HEK293T (cell line): ENCODE data around the gene TRIM41.

Source experiments
- CTCF ChIA-PET: fragments of 350-600 bp; formaldehyde crosslinking; extraction: SDS; loops from one replicate; lab custom pipeline; 2021; ENCODE audit warnings: antibody characterized with exemption, inconsistent platforms; lab: Yijun Ruan, JAX
- POLR2A ChIA-PET: fragments of 350-600 bp; formaldehyde crosslinking; extraction: SDS; loops from one replicate; lab custom pipeline; 2020; ENCODE audit warnings: antibody characterized with exemption, inconsistent platforms; lab: Yijun Ruan, JAX
- DNase-seq: peaks from one replicate; pipeline ENCODE4 v3.0.0; 2012; ENCODE audit warnings: mixed read lengths; ENCODE audit errors: extremely low spot score
- ARNT ChIP-seq: fragments of 450-650 bp; IDR thresholded peaks from 2 replicates; pipeline ENCODE4 v1.6.1; 2017; ENCODE audit warnings: mild to moderate bottlenecking
- BHLHE40 ChIP-seq: fragments of 450-650 bp; IDR thresholded peaks from 2 replicates; pipeline ENCODE4 v1.6.1; 2016; ENCODE audit warnings: mild to moderate bottlenecking, moderate library complexity, borderline replicate concordance
- CTBP1 ChIP-seq: fragments of 450-650 bp; IDR thresholded peaks from 2 replicates; pipeline ENCODE4 v1.6.1; 2016; ENCODE audit warnings: borderline replicate concordance
- ELF4 ChIP-seq: fragments of 450-650 bp; IDR thresholded peaks from 2 replicates; pipeline ENCODE4 v1.6.1; 2017; ENCODE audit warnings: antibody characterized with exemption
- FOXA1 ChIP-seq: fragments of 450-650 bp; IDR thresholded peaks from 2 replicates; pipeline ENCODE4 v1.6.1; 2016; ENCODE audit warnings: mild to moderate bottlenecking
- FOXK2 ChIP-seq: fragments of 450-650 bp; IDR thresholded peaks from 2 replicates; pipeline ENCODE4 v1.6.1; 2016; ENCODE audit warnings: mild to moderate bottlenecking
- FOXM1 ChIP-seq: fragments of 450-650 bp; IDR thresholded peaks from 2 replicates; pipeline ENCODE4 v1.6.1; 2017; ENCODE audit warnings: mild to moderate bottlenecking, borderline replicate concordance
- HDGF ChIP-seq: fragments of 450-650 bp; IDR thresholded peaks from 2 replicates; pipeline ENCODE4 v1.6.1; 2017; ENCODE audit warnings: antibody characterized with exemption, borderline replicate concordance
- L3MBTL2 ChIP-seq: fragments of 450-650 bp; conservative IDR thresholded peaks from 2 replicates; pipeline ENCODE4 v1.6.1; 2016; ENCODE audit warnings: mild to moderate bottlenecking
- LEF1 ChIP-seq: fragments of 450-650 bp; IDR thresholded peaks from 2 replicates; pipeline ENCODE4 v1.6.1; 2017; ENCODE audit warnings: mild to moderate bottlenecking, borderline replicate concordance
- NFRKB ChIP-seq: fragments of 450-650 bp; IDR thresholded peaks from 2 replicates; pipeline ENCODE4 v1.6.1; 2016; ENCODE audit warnings: mild to moderate bottlenecking, moderate library complexity
- SP1 ChIP-seq: fragments of 450-650 bp; IDR thresholded peaks from 2 replicates; pipeline ENCODE4 v1.6.1; 2017
- SUZ12 ChIP-seq: fragments of 450-650 bp; IDR thresholded peaks from 2 replicates; pipeline ENCODE4 v1.6.1; 2016; ENCODE audit warnings: mild to moderate bottlenecking
- TARDBP ChIP-seq: fragments of 450-650 bp; IDR thresholded peaks from 2 replicates; pipeline ENCODE4 v1.6.1; 2016
- ZNF384 ChIP-seq: fragments of 450-650 bp; IDR thresholded peaks from 2 replicates; pipeline ENCODE4 v1.6.1; 2016
- TF ChIP-seq, protein P1 (sequence below): fragments of 450-650 bp; IDR thresholded peaks from 2 replicates; pipeline ENCODE4 v1.6.1; 2016

The TRIM41 gene

GRCh38 chr5:181204113-181204825 is 18.8 kb upstream of the TRIM41 start:
- CTCF ChIA-PET = interaction anchor here (0.6 to 2.0 kb wide), 6 partner anchors 12 to 53 kb away, joined by 3 to 7 read pairs (median 4); no protein-coding TSS in a partner anchor
- TF ChIP-seq TARDBP = no peak
- TF ChIP-seq L3MBTL2 = peak; percentile 75
- TF ChIP-seq FOXM1 = no peak
- TF ChIP-seq SP1 = no peak
- no peak for TF ChIP-seq ELF4
- TF ChIP-seq ARNT = no peak
- POLR2A ChIA-PET = interaction anchor here (1.0 to 7.6 kb wide), 9 partner anchors 12 to 41 kb away, joined by 3 to 164 read pairs (median 6); partner anchors contain the start of genes RACK1 and TRIM41
- no peak for DNase-seq

GRCh38 chr5:181204826-181205760 is 18.0 kb upstream of the TRIM41 start, which contains the start of gene TRIM7:
TRIM7 (minus strand) TSS chr5:181205196; CDS start chr5:181205110, 86 bp downstream.
- ChIA-PET POLR2A (interaction anchor here (0.7 to 7.6 kb wide), 8 partner anchors 11 to 40 kb away, joined by 4 to 164 read pairs (median 7); partner anchors contain the start of gene RACK1), CTCF (interaction anchor here (0.6 to 2.0 kb wide), 5 partner anchors 13 to 52 kb away, joined by 3 to 7 read pairs (median 4); no protein-coding TSS in a partner anchor)
- TF ChIP-seq SUZ12 = no peak
- no peak for TF ChIP-seq LEF1
- no peak for TF ChIP-seq FOXA1
- TF ChIP-seq CTBP1 = no peak
- TF ChIP-seq TARDBP = no peak
- no peak for TF ChIP-seq ZNF384
- no peak for TF ChIP-seq ARNT
- TF ChIP-seq, protein P1, sequence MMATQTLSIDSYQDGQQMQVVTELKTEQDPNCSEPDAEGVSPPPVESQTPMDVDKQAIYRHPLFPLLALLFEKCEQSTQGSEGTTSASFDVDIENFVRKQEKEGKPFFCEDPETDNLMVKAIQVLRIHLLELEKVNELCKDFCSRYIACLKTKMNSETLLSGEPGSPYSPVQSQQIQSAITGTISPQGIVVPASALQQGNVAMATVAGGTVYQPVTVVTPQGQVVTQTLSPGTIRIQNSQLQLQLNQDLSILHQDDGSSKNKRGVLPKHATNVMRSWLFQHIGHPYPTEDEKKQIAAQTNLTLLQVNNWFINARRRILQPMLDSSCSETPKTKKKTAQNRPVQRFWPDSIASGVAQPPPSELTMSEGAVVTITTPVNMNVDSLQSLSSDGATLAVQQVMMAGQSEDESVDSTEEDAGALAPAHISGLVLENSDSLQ = no peak
- TF ChIP-seq FOXM1 = no peak
- no peak for TF ChIP-seq NFRKB
- no peak for TF ChIP-seq BHLHE40
- no peak for TF ChIP-seq L3MBTL2
- TF ChIP-seq SP1 = no peak
- no peak for TF ChIP-seq FOXK2
- no peak for TF ChIP-seq HDGF
- TF ChIP-seq ELF4 = no peak
- DNase-seq = no peak

GRCh38 chr5:181205761-181206649 is 17.1 kb upstream of the TRIM41 start:
- TF ChIP-seq FOXK2 (no peak), FOXM1 (no peak), CTBP1 (no peak), LEF1 (no peak), ARNT (no peak), HDGF (no peak), TARDBP (no peak), BHLHE40 (no peak), SP1 (no peak), ELF4 (no peak), ZNF384 (no peak), SUZ12 (no peak)
- TF ChIP-seq, protein P1 = no peak
- POLR2A ChIA-PET = interaction anchor here (1.3 to 7.6 kb wide), 10 partner anchors 10 to 56 kb away, joined by 5 to 164 read pairs (median 8); partner anchors contain the start of genes RACK1 and TRIM52
- DNase-seq = no peak
- CTCF ChIA-PET = interaction anchor here (0.9 to 2.1 kb wide), 5 partner anchors 12 to 38 kb away, joined by 3 to 11 read pairs (median 6); no protein-coding TSS in a partner anchor

DNA sequence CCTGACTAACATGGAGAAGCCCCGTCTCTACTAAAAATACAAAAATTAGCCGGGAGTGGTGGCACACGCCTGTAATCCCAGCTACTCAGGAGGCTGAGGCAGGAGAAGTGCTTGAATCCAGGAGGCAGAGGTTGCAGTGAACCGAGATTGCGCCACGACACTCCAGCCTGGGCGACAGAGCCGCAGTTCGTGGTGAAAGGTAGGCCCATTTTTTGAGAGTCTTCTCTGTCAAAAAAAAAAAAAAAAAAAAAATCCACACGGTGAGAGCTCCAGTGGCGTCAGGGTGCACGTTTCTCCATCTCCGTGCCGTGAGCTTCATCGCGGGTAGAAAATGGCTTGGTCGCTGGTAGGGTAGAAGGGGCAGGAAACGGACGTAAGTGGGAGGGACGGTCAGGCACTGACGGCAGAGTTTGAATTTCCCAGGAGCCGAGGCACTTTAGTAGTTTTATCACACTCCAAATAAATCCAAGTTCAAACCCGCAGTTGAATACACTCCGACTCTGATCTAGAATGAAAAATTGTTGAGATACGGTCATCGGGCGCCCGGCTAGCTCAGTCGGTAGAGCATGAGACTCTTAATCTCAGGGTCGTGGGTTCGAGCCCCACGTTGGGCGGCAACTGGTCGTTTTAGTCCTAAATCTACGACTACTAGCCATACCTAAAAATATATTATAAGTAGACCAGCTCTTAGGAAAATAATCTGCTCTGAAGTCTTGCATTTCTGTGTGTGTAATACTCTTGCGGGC is 15.7 kb upstream of the TRIM41 start:
- ChIA-PET CTCF (interaction anchor here (0.8 to 2.1 kb wide), 9 partner anchors 9 to 39 kb away, joined by 3 to 11 read pairs (median 5); no protein-coding TSS in a partner anchor), POLR2A (interaction anchor here (0.8 to 7.6 kb wide), 12 partner anchors 9 to 54 kb away, joined by 4 to 164 read pairs (median 8); partner anchors contain the start of genes RACK1 and TRIM52)
- DNase-seq = peak; percentile 67
- TF ChIP-seq TARDBP = no peak

DNA sequence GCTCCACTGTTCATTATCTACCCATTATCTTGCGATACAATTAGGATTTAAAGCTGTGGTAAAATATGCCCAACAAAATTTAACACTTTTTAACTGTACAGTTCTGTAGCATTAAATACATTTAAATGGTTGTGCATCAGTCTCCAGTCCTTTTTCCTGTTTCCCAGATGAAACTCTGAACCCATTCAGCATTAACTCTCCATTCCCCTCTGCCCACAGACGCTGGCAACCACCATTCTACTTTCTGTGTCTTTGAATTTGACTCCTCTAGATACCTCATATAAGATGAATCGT is 15.2 kb upstream of the TRIM41 start:
- POLR2A ChIA-PET = interaction anchor here (0.8 to 7.6 kb wide), 10 partner anchors 8 to 46 kb away, joined by 4 to 164 read pairs (median 8); partner anchors contain the start of gene RACK1
- no peak for DNase-seq

More for the DNA sequence above, 15.2 kb upstream of the TRIM41 start:
- TF ChIP-seq L3MBTL2 = no peak
- TF ChIP-seq NFRKB = no peak
- no peak for TF ChIP-seq CTBP1
- TF ChIP-seq, protein P1 = no peak
- TF ChIP-seq ELF4 = no peak
- TF ChIP-seq LEF1 = no peak
- no peak for TF ChIP-seq FOXA1
- CTCF ChIA-PET = interaction anchor here (1.6 to 2.1 kb wide), 5 partner anchors 10 to 40 kb away, joined by 4 to 11 read pairs (median 6); no protein-coding TSS in a partner anchor
